Measurements from ENCODE around the gene MTFMT. TPM values are rescaled to one million over a fixed set of nuclear protein-coding genes. Genes with fewer than 3 reads are reported as not detected.

The MTFMT gene
- total and polyA plus RNA-seq, 4 donors: 6.8 to 14.7 (median 8.4) TPM

DNA sequence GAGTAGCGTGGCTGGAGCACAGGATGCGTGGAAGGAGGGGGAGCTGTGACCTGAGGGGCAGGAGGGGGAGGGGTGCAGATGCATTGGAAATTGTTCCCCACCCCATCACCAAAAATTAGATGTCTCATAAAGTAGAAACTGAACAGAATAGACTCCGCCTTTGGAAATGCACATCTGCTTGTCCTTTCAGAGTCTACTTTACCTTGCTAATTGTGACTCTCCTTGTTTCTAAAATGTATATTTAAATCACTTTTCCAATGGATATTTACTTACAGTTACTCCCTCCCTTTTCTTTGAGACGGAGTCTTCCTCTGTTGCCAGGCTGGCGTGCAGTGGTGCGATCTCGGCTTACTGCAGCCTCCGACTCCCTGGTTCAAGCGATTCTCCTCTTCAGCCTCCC is 70.3 kb downstream of the MTFMT start:
- Histone ChIP-seq H3K4me1 (ENCODE audit: control insufficient read depth in 4 of 4, insufficient read depth in 4 of 4, low read length in 3 of 4) (no peaks in the 10 kb centered on the region), H3K27me3 (ENCODE audit: control insufficient read depth in 4 of 4, insufficient read depth in 4 of 4, low read length in 3 of 4) (no peaks in the 10 kb centered on the region), H3K4me3 (ENCODE audit: low read depth in 1 of 3, low read length in 3 of 3) (no peak overlapping the region), H3K9ac (ENCODE audit: low read depth in 1 of 2, low read length in 2 of 2) (no peak overlapping the region), H3K36me3 (ENCODE audit: control insufficient read depth in 4 of 4, insufficient read depth in 3 of 4, low read depth in 1 of 4, low read length in 3 of 4) (peaks cover 9 to 65% (median 54%) of the 10 kb centered on the region in 4 donors), H3K27ac (ENCODE audit: low read depth in 1 of 2, low read length in 2 of 2) (no peak overlapping the region), H3K9me3 (ENCODE audit: control insufficient read depth in 4 of 4, low read length in 3 of 4) (no peaks in the 10 kb centered on the region)
- 97% methylated on average over 9 of the region's 9 CpGs for WGBS
- no peak for DNase-seq (ENCODE audit: low spot score)
- TF ChIP-seq YY1 (IDR thresholded peaks at IDR 0.05): no peak

DNA sequence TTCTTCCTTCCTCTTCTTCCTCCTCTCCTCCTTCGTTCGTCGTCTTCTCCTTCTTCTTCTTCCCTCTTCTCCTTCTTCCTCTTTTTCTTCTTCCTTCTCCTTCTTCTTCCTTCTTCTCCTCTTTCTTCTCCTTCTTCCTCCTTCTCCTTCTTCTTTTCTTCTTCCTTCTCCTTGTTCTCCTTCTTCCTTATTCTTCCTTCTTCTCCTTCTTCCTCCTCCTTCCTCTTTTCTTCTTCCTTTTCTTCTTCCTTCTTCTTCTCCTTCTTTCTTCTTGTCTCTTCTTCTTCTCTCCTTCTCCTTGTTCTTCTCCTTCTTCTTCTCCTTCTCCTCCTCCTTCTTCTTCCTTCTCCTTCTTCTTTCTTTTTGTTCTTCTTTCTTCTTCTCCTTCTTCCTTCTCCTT is 75.0 kb downstream of the MTFMT start:
- H3K9ac ChIP-seq (ENCODE audit: low read depth in 1 of 2, low read length in 2 of 2): no peak overlapping the region
- peaks cover 6 to 29% (median 18%) of the 10 kb centered on the region in 4 donors for H3K36me3 ChIP-seq (ENCODE audit: control insufficient read depth in 4 of 4, insufficient read depth in 3 of 4, low read depth in 1 of 4, low read length in 3 of 4)
- H3K4me3 ChIP-seq (ENCODE audit: low read depth in 1 of 3, low read length in 3 of 3): no peak overlapping the region
- no peak overlapping the region for H3K27ac ChIP-seq (ENCODE audit: low read depth in 1 of 2, low read length in 2 of 2)
- no peaks in the 10 kb centered on the region for H3K4me1 ChIP-seq (ENCODE audit: control insufficient read depth in 4 of 4, insufficient read depth in 4 of 4, low read length in 3 of 4)
- DNase-seq (ENCODE audit: low spot score): no peak
- WGBS: 52% methylated on average over 3 of the region's 3 CpGs
- TF ChIP-seq, protein P1, sequence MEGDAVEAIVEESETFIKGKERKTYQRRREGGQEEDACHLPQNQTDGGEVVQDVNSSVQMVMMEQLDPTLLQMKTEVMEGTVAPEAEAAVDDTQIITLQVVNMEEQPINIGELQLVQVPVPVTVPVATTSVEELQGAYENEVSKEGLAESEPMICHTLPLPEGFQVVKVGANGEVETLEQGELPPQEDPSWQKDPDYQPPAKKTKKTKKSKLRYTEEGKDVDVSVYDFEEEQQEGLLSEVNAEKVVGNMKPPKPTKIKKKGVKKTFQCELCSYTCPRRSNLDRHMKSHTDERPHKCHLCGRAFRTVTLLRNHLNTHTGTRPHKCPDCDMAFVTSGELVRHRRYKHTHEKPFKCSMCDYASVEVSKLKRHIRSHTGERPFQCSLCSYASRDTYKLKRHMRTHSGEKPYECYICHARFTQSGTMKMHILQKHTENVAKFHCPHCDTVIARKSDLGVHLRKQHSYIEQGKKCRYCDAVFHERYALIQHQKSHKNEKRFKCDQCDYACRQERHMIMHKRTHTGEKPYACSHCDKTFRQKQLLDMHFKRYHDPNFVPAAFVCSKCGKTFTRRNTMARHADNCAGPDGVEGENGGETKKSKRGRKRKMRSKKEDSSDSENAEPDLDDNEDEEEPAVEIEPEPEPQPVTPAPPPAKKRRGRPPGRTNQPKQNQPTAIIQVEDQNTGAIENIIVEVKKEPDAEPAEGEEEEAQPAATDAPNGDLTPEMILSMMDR (IDR thresholded peaks at IDR 0.05; ENCODE audit: low read depth, low read length, missing input control): no peak
- TF ChIP-seq JUND (IDR thresholded peaks at IDR 0.05): no peak
- no peak for TF ChIP-seq TAF1 (conservative IDR thresholded peaks at IDR 0.05)
- no peak for TF ChIP-seq FOXA2 (IDR thresholded peaks at IDR 0.05)
- TF ChIP-seq HNF4A (conservative IDR thresholded peaks at IDR 0.05): no peak
- TF ChIP-seq, protein P2, sequence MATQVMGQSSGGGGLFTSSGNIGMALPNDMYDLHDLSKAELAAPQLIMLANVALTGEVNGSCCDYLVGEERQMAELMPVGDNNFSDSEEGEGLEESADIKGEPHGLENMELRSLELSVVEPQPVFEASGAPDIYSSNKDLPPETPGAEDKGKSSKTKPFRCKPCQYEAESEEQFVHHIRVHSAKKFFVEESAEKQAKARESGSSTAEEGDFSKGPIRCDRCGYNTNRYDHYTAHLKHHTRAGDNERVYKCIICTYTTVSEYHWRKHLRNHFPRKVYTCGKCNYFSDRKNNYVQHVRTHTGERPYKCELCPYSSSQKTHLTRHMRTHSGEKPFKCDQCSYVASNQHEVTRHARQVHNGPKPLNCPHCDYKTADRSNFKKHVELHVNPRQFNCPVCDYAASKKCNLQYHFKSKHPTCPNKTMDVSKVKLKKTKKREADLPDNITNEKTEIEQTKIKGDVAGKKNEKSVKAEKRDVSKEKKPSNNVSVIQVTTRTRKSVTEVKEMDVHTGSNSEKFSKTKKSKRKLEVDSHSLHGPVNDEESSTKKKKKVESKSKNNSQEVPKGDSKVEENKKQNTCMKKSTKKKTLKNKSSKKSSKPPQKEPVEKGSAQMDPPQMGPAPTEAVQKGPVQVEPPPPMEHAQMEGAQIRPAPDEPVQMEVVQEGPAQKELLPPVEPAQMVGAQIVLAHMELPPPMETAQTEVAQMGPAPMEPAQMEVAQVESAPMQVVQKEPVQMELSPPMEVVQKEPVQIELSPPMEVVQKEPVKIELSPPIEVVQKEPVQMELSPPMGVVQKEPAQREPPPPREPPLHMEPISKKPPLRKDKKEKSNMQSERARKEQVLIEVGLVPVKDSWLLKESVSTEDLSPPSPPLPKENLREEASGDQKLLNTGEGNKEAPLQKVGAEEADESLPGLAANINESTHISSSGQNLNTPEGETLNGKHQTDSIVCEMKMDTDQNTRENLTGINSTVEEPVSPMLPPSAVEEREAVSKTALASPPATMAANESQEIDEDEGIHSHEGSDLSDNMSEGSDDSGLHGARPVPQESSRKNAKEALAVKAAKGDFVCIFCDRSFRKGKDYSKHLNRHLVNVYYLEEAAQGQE (IDR thresholded peaks at IDR 0.05): no peak
- TF ChIP-seq YY1 (IDR thresholded peaks at IDR 0.05): no peak
- TF ChIP-seq RAD21 (IDR thresholded peaks at IDR 0.05): no peak
- no peak for TF ChIP-seq NR2F2 (IDR thresholded peaks at IDR 0.05)
- TF ChIP-seq, protein P3, sequence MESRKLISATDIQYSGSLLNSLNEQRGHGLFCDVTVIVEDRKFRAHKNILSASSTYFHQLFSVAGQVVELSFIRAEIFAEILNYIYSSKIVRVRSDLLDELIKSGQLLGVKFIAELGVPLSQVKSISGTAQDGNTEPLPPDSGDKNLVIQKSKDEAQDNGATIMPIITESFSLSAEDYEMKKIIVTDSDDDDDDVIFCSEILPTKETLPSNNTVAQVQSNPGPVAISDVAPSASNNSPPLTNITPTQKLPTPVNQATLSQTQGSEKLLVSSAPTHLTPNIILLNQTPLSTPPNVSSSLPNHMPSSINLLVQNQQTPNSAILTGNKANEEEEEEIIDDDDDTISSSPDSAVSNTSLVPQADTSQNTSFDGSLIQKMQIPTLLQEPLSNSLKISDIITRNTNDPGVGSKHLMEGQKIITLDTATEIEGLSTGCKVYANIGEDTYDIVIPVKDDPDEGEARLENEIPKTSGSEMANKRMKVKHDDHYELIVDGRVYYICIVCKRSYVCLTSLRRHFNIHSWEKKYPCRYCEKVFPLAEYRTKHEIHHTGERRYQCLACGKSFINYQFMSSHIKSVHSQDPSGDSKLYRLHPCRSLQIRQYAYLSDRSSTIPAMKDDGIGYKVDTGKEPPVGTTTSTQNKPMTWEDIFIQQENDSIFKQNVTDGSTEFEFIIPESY (IDR thresholded peaks at IDR 0.05): no peak
- no peak for TF ChIP-seq EGR1 (IDR thresholded peaks at IDR 0.05; ENCODE audit: low read depth in 2 of 2)
- TF ChIP-seq, protein P4, sequence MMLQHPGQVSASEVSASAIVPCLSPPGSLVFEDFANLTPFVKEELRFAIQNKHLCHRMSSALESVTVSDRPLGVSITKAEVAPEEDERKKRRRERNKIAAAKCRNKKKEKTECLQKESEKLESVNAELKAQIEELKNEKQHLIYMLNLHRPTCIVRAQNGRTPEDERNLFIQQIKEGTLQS (IDR thresholded peaks at IDR 0.05): no peak
- no peak for TF ChIP-seq HNF4G (IDR thresholded peaks at IDR 0.05)
- no peak for TF ChIP-seq FOXA1 (IDR thresholded peaks at IDR 0.05)
- TF ChIP-seq, protein P5, sequence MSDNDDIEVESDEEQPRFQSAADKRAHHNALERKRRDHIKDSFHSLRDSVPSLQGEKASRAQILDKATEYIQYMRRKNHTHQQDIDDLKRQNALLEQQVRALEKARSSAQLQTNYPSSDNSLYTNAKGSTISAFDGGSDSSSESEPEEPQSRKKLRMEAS (IDR thresholded peaks at IDR 0.05): no peak
- no peak for TF ChIP-seq GABPA (IDR thresholded peaks at IDR 0.05 in 1 of 2, conservative IDR thresholded peaks at IDR 0.05 in 1 of 2)
- no peak for TF ChIP-seq RXRA (IDR thresholded peaks at IDR 0.05)
- TF ChIP-seq SP1 (IDR thresholded peaks at IDR 0.05): no peak
- H3K27me3 ChIP-seq (ENCODE audit: control insufficient read depth in 4 of 4, insufficient read depth in 4 of 4, low read length in 3 of 4): no peaks in the 10 kb centered on the region
- H3K9me3 ChIP-seq (ENCODE audit: control insufficient read depth in 4 of 4, low read length in 3 of 4): no peaks in the 10 kb centered on the region
